Fibroblast of skin of left biceps (primary cell): Measurements from ENCODE around the gene CPSF4L.

Experiments used
- DNase-seq, 2 experiments: peaks; one replicate each; pipeline ENCODE4 v3.0.0-alpha.2; 2013; ENCODE audit warnings: low read depth in 2 of 2

The CPSF4L gene

DNA sequence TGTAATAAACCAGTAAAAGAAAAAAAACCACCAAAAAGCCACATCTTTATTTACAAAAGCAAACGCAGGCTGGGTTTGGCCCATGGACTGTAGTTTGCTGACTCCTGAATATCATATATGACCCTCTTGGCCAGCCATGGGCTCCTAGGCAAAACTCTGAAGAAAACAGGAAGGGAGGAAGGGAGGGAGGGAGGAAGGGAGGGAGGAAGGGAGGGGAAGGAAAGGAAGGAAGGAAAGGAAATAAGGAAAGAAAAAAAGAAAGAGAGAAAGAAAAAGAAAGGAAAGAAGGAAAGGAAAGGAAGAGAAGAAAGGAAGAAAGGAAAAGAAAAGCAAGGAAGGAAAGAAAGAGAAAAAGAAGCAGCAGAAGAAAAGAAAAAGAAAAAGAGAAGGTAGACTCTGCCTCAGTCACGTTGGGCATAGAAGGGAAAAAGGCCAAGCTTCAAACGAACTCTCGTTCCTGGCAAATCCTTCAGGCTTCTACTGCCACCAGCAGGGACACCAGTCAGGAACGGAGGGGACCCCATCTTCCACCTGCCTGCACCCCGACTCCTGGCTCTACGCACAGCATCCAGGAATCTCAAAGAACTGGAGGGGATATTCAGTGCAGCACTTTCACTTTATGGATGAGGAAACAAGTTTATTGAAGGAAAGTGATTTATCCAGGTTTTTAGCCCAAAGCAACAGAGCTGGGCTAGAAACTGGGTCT is 28.0 kb upstream of the CPSF4L start:
- DNase-seq, result no peak

DNA sequence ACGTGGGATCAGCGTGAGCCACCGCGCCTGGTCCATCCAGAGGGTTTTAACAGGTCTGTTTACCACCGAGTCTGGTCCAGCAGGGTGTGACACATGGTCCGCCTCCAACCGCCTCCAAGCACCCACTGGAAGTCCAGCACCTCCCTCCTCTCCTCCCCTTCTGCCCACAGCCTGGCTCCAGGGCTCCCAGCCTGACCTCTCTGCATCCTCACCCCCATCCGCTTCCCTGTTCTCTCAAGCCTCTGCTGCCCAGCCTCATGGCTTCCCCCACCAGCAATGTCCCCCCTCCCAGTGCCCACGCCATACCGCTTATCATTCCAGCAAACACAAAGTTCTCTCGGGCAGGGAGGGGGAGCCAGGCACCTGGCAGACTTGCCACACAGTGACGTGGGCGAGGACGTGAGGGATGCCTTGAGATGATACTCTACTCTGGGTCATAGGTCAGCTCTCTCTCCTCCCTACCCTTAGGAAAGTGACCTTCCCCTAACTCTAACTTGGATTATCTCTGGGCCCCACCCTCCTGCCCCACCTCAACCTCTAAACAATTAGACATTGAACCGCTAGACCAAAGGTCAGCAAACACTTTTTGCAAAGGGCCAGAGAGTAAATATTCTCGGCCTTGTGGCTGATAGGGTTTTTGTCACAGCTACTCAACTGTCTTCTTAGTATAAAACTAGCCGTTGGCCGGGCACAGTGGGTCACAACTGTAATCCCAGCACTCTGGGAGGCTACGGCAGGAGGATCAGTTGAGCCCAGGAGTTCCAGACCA is 27.0 kb upstream of the CPSF4L start:
- DNase-seq, result no peak

DNA sequence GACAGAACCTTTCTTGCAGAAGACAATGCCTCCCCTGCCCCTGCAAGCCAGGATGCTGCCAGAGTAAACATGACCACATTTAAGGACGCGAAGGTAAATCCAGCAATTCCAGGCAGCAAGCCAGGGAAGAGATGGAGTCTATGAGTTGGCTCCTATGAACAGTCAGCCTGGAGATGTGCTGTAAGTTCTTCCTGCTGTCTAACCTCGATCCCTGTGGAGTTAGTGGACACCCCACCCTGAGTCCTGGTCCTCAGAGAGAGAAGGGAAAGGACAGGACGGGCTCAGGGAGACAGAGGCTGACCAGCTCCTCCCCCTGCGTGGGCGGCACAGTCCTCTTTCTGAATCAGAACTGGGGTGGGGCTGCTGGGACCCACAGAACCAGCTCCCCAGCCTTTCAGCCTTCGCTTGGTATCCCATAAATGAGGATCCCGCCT is 25.2 kb upstream of the CPSF4L start:
- DNase-seq, result no peak

DNA sequence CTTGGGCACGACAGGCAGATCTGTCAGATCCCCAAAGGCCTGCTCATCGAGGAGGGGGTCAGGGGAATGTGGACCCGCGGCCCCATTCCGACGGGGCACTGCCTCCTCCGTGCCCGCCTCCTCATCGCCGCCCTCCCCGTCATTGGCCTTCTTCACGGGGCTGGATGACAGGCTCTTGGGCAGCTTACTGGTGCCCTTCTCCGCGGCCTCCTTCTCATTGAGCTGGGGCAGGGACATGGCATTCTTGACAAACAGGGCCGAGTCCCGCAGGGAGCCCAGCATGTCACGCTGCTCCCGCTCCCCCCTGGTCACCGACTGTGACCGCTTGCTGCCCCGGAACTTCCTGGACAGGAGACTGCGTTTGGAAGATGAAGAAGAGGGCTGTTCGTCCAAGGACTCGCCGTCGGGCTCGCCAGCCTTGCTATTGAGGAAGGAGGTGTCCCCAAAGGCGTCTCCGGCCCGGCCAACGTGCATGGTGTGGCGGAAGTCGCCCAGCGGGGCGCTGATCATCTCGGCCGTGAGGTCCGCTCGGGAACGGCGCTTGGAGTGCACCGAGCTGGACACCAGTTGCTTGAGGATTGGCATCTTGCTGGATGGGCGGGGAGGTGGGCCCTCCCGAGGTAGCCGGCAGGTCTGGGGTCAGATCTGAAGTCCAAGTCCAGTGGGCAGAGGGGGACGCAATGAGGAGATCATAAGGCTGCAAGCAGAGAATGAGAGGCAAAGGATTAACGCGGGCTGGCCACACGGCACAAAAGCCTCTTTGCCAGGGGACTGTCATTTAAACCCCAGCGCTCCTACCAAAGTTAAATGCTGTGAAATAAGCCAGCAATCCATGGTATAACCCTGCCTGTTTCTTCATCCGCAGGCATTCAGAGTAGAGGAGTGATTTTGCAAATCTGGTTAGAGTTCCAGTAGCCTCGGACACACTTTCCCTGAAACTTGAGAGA is 24.5 kb upstream of the CPSF4L start:
- no peak for DNase-seq

DNA sequence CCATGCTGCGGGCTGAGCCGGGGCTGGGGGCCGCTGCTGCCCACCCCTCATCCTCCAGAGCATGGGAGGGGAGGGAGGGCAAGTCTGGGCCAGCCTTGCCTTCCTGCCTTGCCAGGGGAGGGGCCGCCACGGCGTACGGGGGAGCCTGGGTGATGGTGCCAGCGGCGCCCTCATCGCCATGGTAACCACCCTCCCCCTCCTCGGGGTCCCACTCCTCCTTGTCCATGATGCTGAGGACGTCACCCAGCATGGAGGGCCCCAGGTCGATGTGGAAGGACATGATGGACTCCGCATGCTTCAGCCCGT is 23.9 kb upstream of the CPSF4L start:
- no peak for DNase-seq

GRCh38 chr17:73284906-73285602 is 23.4 kb upstream of the CPSF4L start:
- no peak for DNase-seq

DNA sequence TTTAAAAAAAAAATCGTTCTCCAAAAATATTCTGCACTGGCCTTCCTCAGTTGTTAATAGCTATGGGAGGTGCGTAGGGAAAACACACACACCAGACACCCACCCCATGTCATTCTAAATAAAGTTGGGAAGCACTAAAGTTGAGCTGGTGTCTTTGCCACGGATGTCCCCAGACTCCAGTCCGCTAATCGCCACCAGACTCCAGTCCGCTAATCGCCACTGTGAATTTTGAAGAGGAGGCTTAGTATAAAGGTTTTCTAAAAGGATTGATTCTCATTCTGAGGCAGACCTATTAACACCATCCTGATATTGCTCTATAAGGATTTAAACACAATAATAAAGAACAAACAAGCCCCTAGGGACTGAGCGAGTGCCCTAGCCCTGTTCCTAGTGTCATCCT is 22.7 kb upstream of the CPSF4L start:
- DNase-seq, result no peak

DNA sequence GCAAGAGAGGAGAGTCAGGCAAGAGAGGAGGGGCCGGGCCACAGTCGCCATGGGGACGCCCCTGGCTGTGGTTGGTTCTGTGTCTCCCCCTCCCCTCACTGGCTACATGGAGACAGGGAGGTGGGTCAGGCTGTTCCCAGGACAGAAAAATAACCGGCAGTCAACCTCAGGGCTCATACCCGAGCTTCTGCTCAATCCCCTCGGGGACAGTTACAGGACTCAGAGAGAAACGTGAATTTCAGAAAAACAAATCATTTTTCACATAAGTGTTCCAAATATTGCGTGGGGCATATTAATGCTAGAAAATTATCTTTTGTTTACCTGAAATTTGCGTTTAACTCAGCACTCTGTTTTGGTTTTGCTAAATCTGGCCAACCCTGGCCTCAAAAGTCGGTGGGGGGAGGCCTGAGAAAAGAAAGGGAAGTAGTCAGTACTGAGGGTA is 22.2 kb upstream of the CPSF4L start:
- DNase-seq, result no peak

GRCh38 chr17:73283250-73283649 is 21.6 kb upstream of the CPSF4L start:
- DNase-seq, result no peak

DNA sequence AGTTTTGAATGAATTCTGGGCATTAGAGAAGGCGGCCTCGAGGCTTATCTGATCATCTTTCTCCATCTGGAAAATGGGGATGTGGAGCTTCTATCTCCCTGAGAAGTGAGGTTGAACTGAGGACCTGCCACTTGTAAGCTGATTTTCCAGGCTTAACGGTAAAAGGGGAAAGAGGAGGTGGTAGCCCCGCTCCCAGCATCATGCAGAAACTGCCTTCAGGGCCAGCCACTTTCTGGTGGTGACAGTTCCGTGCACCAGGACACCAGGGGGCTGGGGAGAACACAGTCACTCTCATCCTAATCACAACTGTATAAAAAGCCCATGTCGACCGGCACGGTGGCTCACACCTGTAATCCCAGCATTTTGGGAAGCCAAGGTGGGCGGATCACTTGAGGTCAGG is 20.9 kb upstream of the CPSF4L start:
- no peak for DNase-seq

GRCh38 chr17:73281928-73282327 is 20.2 kb upstream of the CPSF4L start:
- DNase-seq, result no peak

- no peak for DNase-seq
Measured at GRCh38 chr17:73280191-73280590, 18.5 kb upstream of the CPSF4L start.

GRCh38 chr17:73279704-73280103 is 18.0 kb upstream of the CPSF4L start:
- DNase-seq, result no peak

- DNase-seq, result no peak
Measured at GRCh38 chr17:73278465-73279453, 17.1 kb upstream of the CPSF4L start.

DNA sequence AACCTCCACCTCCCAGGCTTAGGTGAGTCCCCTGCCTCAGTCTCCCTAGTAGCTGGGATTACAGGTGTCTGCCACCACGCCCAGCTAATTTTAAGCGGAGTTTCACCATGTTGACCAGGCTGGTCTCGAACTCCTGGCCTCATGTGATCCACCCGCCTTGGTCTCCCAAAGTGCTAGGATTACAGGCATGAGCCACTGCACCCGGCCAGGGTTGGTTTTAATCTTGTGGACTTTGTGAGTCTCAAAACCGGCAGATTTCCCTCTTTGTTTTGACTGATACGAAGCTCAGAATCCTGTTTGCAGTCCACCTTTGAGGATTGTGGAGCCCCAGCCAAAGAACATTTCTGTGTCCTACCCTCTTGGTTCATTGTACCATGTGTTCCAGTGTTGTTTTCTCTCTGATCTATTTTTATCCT is 16.4 kb upstream of the CPSF4L start:
- no peak for DNase-seq

DNA sequence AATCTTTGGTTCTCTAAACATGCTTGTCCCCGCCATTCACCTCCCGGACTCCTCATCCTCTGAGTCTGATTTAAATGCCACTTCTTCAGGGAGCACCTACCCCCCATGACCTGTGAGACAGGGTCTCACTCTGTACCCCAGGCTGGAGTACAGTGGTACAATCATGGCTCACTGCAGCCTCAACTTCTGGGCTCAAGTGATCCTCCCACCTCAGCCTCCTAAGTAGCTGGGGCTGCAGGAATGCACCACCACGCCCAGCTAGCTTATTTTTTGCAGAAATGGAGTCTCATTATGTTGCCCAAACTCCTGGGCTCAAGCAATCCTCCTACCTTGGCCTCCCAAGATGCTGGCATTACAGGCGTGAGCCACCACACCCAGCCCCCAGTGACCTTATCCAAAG is 12.8 kb upstream of the CPSF4L start:
- no peak for DNase-seq

GRCh38 chr17:73272906-73273218 is 11.2 kb upstream of the CPSF4L start:
- no peak for DNase-seq

DNA sequence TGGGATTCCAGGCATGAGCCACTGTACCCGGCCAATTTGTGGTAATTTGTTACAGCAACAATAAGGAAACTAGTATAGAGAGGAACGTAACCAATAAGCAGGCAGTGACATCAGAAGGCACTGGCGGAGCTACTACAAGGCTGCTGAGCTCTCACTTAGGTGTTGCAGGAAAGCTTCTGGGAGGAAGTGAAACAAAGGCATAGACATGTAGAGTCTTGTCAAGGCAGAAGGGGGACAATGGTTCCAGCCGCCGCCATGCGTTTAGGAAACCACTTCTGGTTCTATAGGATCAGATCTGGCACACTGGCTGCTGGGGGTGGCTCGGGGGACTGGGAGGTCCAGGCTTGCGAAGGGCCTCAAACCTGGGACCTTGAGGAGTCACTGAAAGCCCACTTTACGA is 9.4 kb upstream of the CPSF4L start:
- DNase-seq, result no peak

GRCh38 chr17:73269791-73270190 is 8.1 kb upstream of the CPSF4L start:
- no peak for DNase-seq

- DNase-seq, result no peak
Measured at GRCh38 chr17:73269329-73269615, 7.6 kb upstream of the CPSF4L start.
